GM23248 (cell line): ENCODE results near the gene ARMS2. TPM values are rescaled to one million over a fixed set of nuclear protein-coding genes. Genes with fewer than 3 reads are reported as not detected.

ENCODE experiments used
- DNase-seq: peaks from one replicate; pipeline ENCODE4 v3.0.0-alpha.2; 2015
- H2AFZ ChIP-seq: fragments of 200-600 bp; sonication (generic); 2 replicates; pipeline ENCODE4 v1.6.1; 2016; ENCODE audit warnings: antibody characterized with exemption
- H3F3A ChIP-seq: fragments of 200-600 bp; sonication (generic); 2 replicates; pipeline ENCODE4 v1.6.1; 2016; ENCODE audit warnings: mild to moderate bottlenecking, antibody characterized with exemption, mixed run types; ENCODE audit not compliant: insufficient read depth
- H3K27ac ChIP-seq: fragments of 200-600 bp; sonication (generic); 2 replicates; pipeline ENCODE4 v1.5.1; 2016; ENCODE audit warnings: mild to moderate bottlenecking
- H3K27me3 ChIP-seq: fragments of 200-600 bp; sonication (generic); replicated peaks from 2 replicates; pipeline ENCODE4 v1.6.1; 2016; ENCODE audit warnings: mild to moderate bottlenecking; ENCODE audit not compliant: insufficient read depth
- H3K36me3 ChIP-seq: fragments of 200-600 bp; sonication (generic); 2 replicates; pipeline ENCODE4 v1.6.1; 2016; ENCODE audit warnings: low read depth, mild to moderate bottlenecking
- H3K4me1 ChIP-seq: fragments of 200-600 bp; sonication (generic); 2 replicates; pipeline ENCODE4 v1.6.1; 2016; ENCODE audit warnings: mild to moderate bottlenecking; ENCODE audit not compliant: insufficient read depth
- H3K4me2 ChIP-seq: fragments of 200-600 bp; sonication (generic); one replicate; pipeline ENCODE4 v1.6.1; 2016; ENCODE audit warnings: mild to moderate bottlenecking; ENCODE audit not compliant: unreplicated experiment
- H3K4me3 ChIP-seq: fragments of 200-600 bp; sonication (generic); 2 replicates; pipeline ENCODE4 v1.5.1; 2016; ENCODE audit warnings: mild to moderate bottlenecking
- H3K79me2 ChIP-seq: fragments of 200-600 bp; sonication (generic); 2 replicates; pipeline ENCODE4 v1.6.1; 2016; ENCODE audit warnings: mild to moderate bottlenecking; ENCODE audit not compliant: insufficient read depth
- H3K9ac ChIP-seq: fragments of 200-600 bp; sonication (generic); 2 replicates; pipeline ENCODE4 v1.6.1; 2016; ENCODE audit warnings: mild to moderate bottlenecking
- H3K9me2 ChIP-seq: fragments of 200-600 bp; sonication (generic); 2 replicates; pipeline ENCODE4 v1.6.1; 2016; ENCODE audit warnings: mixed run types, mild to moderate bottlenecking, moderate library complexity; ENCODE audit not compliant: insufficient read depth
- H3K9me3 ChIP-seq: fragments of 200-600 bp; sonication (generic); one replicate; pipeline ENCODE4 v1.6.1; 2017; ENCODE audit warnings: low read depth
- H4K20me1 ChIP-seq: fragments of 200-600 bp; sonication (generic); 2 replicates; pipeline ENCODE4 v1.6.0; 2016; ENCODE audit not compliant: insufficient read depth
- EZH2 ChIP-seq: fragments of 200-600 bp; sonication (generic); IDR thresholded peaks from 2 replicates; pipeline ENCODE4 v1.6.1; 2018; ENCODE audit warnings: antibody characterized with exemption, mild to moderate bottlenecking; ENCODE audit not compliant: insufficient read depth, poor library complexity, severe bottlenecking
- EZH2phosphoT487 ChIP-seq: fragments of 200-600 bp; sonication (generic); IDR thresholded peaks from 2 replicates; pipeline ENCODE4 v1.6.1; 2018; ENCODE audit warnings: antibody characterized with exemption, moderate library complexity, mild to moderate bottlenecking, low read depth; ENCODE audit not compliant: insufficient read depth
- WGBS, 2 experiments: methylation state at CpG; one replicate each; pipeline ENCODE4 v1.1.6; 2015 to 2017; ENCODE audit warnings: low lambda C conversion rate in 2 of 2, low coverage in 1 of 2; ENCODE audit errors: missing lambda C conversion rate in 2 of 2; 5-methylcytosine and 5-hydroxymethylcytosine counted together
- in situ Hi-C: fragments of 300-500 bp; cut with MboI; formaldehyde crosslinking; loops from 2 replicates; pipeline ENCODE4 v1.15.0; 2020
- polyA plus RNA-seq: library from polyadenylated mRNA; unstranded; fragments of >200 nt; fragmentation: Nextera tagmentation; extraction: Ambion mirVana; gene quantifications from 2 replicates; pipeline ENCODE4 v1.2.1, GENCODE V29; 2016
- total RNA-seq: library from RNA; depleted of rRNA; stranded (reverse); fragments of >200 nt; shearing (Covaris generic); gene quantifications from 2 replicates; pipeline ENCODE4 v1.2.3, GENCODE V29; 2014; rRNA removed

Gene ARMS2
- total RNA-seq (not detected in 2 replicates), polyA plus RNA-seq (not detected in 2 replicates)

GRCh38 chr10:122454603-122455080 is at the start of gene ARMS2:
Gene ARMS2, plus strand, starts transcription at chr10:122454653. Its CDS starts 75 bp downstream, at chr10:122454728.
- Histone ChIP-seq H3K79me2 (no peaks in the 10 kb centered on the region), H3K4me2 (no peak within 1 kb of the TSS), H2AFZ (no peak within 1 kb of the TSS), H3K4me1 (no peaks in the 10 kb centered on the region), H4K20me1 (no peaks in the 10 kb centered on the region), H3K9me2 (no peaks in the 10 kb centered on the region), H3K36me3 (no peaks in the 10 kb centered on the region), H3K9ac (no peak within 1 kb of the TSS), H3K27ac (no peak within 1 kb of the TSS), H3K4me3 (no peak within 1 kb of the TSS), H3K27me3 (no peaks in the 10 kb centered on the region), H3K9me3 (no peaks in the 10 kb centered on the region), H3F3A (no peaks in the 10 kb centered on the region)
- in situ Hi-C loops, result no loop called here
- no peak for TF ChIP-seq EZH2
- no peak for TF ChIP-seq EZH2phosphoT487
- WGBS, 2 experiments, result 93 to 96% methylated on average over 7 of the region's 7 CpGs
- no peak for DNase-seq

DNA sequence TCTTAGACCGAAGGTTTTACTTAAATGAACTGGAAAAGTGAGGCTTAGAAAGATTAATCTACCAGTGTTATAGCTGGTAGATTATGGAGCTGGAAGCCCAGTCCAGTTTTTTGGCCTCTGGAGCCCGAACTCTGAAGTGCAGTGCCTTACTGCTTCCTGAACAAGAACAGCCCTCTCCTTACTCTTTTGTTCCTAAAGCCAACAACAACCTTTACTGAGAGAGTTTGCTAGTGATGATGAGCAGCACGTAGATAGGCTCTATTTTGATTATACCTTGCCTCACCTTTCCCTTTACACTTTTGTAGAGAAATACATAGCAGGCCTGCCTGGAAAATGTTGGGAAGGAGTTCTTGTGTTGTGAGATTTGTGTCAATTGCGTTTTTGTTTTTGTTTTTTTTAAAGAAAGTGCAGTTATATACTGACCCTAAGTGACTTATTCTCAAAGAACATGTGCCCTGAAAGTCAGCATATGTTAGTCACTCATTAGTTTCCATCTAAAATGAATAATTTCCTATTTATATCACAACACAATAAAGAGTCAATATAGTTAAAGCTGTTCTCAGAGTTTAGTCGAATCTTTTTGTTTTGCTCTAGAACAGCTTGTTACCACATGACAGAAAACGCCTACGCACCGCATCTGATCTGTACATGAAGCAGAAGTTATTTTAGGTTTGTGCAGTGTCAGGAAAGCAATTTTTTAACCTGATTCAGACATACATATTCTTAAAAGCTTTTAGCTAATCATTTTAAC is 46.9 kb upstream of the ARMS2 start:
- Histone ChIP-seq H3K9ac (peak overlapping the region; percentile 31), H3K79me2 (no peaks in the 10 kb centered on the region), H3K36me3 (peaks cover 12% of the 10 kb centered on the region; the same call in 1 of the 2 replicates), H3K27ac (peak overlapping the region; percentile 25), H3K9me3 (no peaks in the 10 kb centered on the region), H2AFZ (no peak overlapping the region), H3F3A (no peaks in the 10 kb centered on the region), H3K4me2 (no peak overlapping the region), H3K4me3 (no peak overlapping the region), H3K27me3 (no peaks in the 10 kb centered on the region), H4K20me1 (no peaks in the 10 kb centered on the region), H3K4me1 (peaks cover 9% of the 10 kb centered on the region), H3K9me2 (no peaks in the 10 kb centered on the region)
- in situ Hi-C loops, result no loop called here
- 44 to 46% methylated on average over 8 of the region's 8 CpGs for whole genome bisulfite sequencing, 2 experiments
- TF ChIP-seq EZH2phosphoT487 (no peak), EZH2 (no peak)
- peak; percentile 81 for DNase-seq

DNA sequence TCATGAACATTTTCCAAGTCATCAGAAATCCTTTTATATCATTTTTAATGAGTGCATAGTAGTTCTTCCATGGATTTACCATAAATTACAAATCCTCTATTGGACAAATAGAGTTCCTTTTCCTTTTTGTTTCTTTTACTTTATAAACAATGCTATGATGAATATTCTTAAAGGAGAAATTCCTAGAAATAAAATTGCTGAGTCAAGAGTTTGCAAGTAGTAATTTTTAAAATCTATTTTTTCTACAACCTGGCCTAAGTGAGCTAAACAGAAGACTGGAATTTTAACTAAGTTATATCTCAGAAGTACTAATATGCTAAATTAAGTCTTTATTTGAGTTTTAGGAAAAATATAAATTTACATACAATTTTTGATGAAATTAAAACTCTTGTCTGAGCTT is 41.1 kb upstream of the ARMS2 start:
- no peaks in the 10 kb centered on the region for H4K20me1 ChIP-seq
- H3K27ac ChIP-seq, result no peak overlapping the region
- H3K79me2 ChIP-seq, result no peaks in the 10 kb centered on the region
- no peak overlapping the region for H3K4me3 ChIP-seq
- no peak overlapping the region for H3K9ac ChIP-seq
- no peaks in the 10 kb centered on the region for H3K27me3 ChIP-seq
- H3K36me3 ChIP-seq, result peaks cover 19% of the 10 kb centered on the region
- TF ChIP-seq EZH2phosphoT487 (no peak), EZH2 (no peak)
- no peak overlapping the region for H3K4me2 ChIP-seq
- H3F3A ChIP-seq, result peaks cover 13% of the 10 kb centered on the region
- no peak overlapping the region for H2AFZ ChIP-seq
- no peaks in the 10 kb centered on the region for H3K9me3 ChIP-seq
- H3K4me1 ChIP-seq, result peaks cover 17% of the 10 kb centered on the region
- DNase-seq, result no peak
- in situ Hi-C loops, result no loop called here
- no peaks in the 10 kb centered on the region for H3K9me2 ChIP-seq

- Histone ChIP-seq H4K20me1 (no peaks in the 10 kb centered on the region), H2AFZ (no peak overlapping the region), H3K9me2 (no peaks in the 10 kb centered on the region), H3K27me3 (no peaks in the 10 kb centered on the region), H3K27ac (peak overlapping the region; percentile 41), H3K4me2 (peak overlapping the region; percentile 33), H3K36me3 (peaks cover 14% of the 10 kb centered on the region; the same call in 1 of the 2 replicates), H3K4me3 (no peak overlapping the region), H3K9ac (no peak overlapping the region), H3K4me1 (peaks cover 53% of the 10 kb centered on the region), H3K79me2 (no peaks in the 10 kb centered on the region), H3F3A (peaks cover 40% of the 10 kb centered on the region), H3K9me3 (no peaks in the 10 kb centered on the region)
- WGBS, 2 experiments, result 50 to 58% methylated on average over 2 of the region's 2 CpGs
- in situ Hi-C loops, result no loop called here
- peak; percentile 63 for DNase-seq
- TF ChIP-seq EZH2phosphoT487 (no peak), EZH2 (no peak)
These were observed 36.8 kb upstream of the ARMS2 start for GRCh38 chr10:122417667-122418066.
